HCT116 (cell line): ENCODE results near the gene PKNOX2.

Experiments
- CEBPB ChIP-seq: IDR thresholded peaks from 2 replicates; pipeline ENCODE4 v1.6.1; 2012; ENCODE audit warnings: low read depth
- CTCF ChIP-seq, 3 experiments: fragments of 200-600 bp in 1 of 3; sonication (generic) in 1 of 3; IDR thresholded peaks in 2 of 3; conservative IDR thresholded peaks in 1 of 3; 2 replicates each; pipeline ENCODE4 v1.5.1; 2012 to 2017; ENCODE audit warnings: low read depth in 2 of 3, low read length in 2 of 3, antibody characterized with exemption in 1 of 3, borderline replicate concordance in 1 of 3, control low read depth in 1 of 3, mild to moderate bottlenecking in 1 of 3, mixed read lengths in 1 of 3, mixed run types in 1 of 3, moderate library complexity in 1 of 3; ENCODE audit not compliant: insufficient read depth in 1 of 3
- EZH2 ChIP-seq: fragments of 200-600 bp; sonication (generic); IDR thresholded peaks from 2 replicates; pipeline ENCODE4 v1.6.1; 2017; ENCODE audit warnings: antibody characterized with exemption, mixed run types
- FOSL1 ChIP-seq: IDR thresholded peaks from 2 replicates; pipeline ENCODE4 v1.6.1; 2012; ENCODE audit warnings: low read depth
- JUND ChIP-seq: IDR thresholded peaks from 2 replicates; pipeline ENCODE4 v1.6.1; 2012
- MAX ChIP-seq: IDR thresholded peaks from 2 replicates; pipeline ENCODE4 v1.6.1; 2012
- POLR2A ChIP-seq: IDR thresholded peaks from 2 replicates; pipeline ENCODE4 v1.7.0; 2011; ENCODE audit warnings: borderline replicate concordance; ENCODE audit not compliant: insufficient read depth, insufficient read length; ENCODE audit errors: extremely low read depth
- POLR2AphosphoS5 ChIP-seq: IDR thresholded peaks from 2 replicates; pipeline ENCODE4 v1.6.1; 2011; ENCODE audit warnings: mild to moderate bottlenecking, low read depth, low read length, moderate library complexity
- SIN3A ChIP-seq: IDR thresholded peaks from 2 replicates; pipeline ENCODE4 v1.6.1; 2012; ENCODE audit warnings: low read depth
- SP1 ChIP-seq: IDR thresholded peaks from 2 replicates; pipeline ENCODE4 v1.6.1; 2012; ENCODE audit warnings: low read depth
- TCF7L2 ChIP-seq: IDR thresholded peaks from 2 replicates; pipeline ENCODE4 v1.7.0; 2011; ENCODE audit warnings: borderline replicate concordance, inconsistent platforms; ENCODE audit not compliant: insufficient read depth, insufficient read length; ENCODE audit errors: extremely low read depth
- YY1 ChIP-seq: IDR thresholded peaks from 2 replicates; pipeline ENCODE4 v1.6.1; 2011; ENCODE audit warnings: low read length, low read depth, moderate library complexity, mild to moderate bottlenecking; ENCODE audit not compliant: insufficient replicate concordance; ENCODE audit errors: extremely low read depth

GRCh38 chr11:125382822-125383221, 218.3 kb downstream of the PKNOX2 start:
- TF ChIP-seq YY1 (no peak), FOSL1 (no peak), EZH2 (no peak), POLR2AphosphoS5 (no peak), CTCF (IDR thresholded peaks at IDR 0.05 in 2 of 3, conservative IDR thresholded peaks at IDR 0.05 in 1 of 3; ENCODE audit: borderline replicate concordance in 1 of 3, insufficient read depth in 1 of 3, low read depth in 2 of 3, low read length in 2 of 3) (no peak), POLR2A (no peak), CEBPB (no peak), TCF7L2 (no peak), MAX (no peak), SP1 (no peak), JUND (no peak), SIN3A (no peak)
